Stimulated activated CD8-positive, alpha-beta memory T cell treated with anti-CD3 and anti-CD28 coated beads, Interleukin-2, amount 100 ng/mL, for 48 hours (primary cell): ENCODE data around the gene TTN.
A peak's percentile ranks its signal among the peaks of the same experiment; 100 is the strongest.

ENCODE experiments used
- DNase-seq, 2 donors: peaks; one replicate each; pipeline ENCODE4 v3.0.0-alpha.2; 2020; ENCODE audit warnings: low read depth in 2 of 2

Gene TTN

DNA sequence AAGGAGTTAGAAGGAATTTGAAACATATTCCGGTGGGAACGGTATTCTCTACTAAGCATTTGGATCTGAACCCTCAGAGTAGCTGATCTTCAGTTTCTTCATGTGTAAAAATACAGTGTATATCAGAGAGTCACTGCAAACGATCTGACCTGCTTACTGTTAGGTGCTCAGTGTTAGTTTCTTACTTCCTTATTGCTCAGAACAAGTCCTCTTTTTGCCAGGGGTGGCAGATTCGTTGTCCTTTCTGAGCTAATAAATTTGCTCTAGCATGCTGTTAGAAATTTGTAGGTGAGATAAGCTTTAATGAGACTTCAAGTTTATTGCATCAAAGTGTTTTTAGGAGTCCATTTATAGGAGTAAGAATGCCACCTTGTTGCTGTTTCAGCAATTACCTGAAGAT, 311.2 kb downstream of the TTN start:
- DNase-seq, result no peak

DNA sequence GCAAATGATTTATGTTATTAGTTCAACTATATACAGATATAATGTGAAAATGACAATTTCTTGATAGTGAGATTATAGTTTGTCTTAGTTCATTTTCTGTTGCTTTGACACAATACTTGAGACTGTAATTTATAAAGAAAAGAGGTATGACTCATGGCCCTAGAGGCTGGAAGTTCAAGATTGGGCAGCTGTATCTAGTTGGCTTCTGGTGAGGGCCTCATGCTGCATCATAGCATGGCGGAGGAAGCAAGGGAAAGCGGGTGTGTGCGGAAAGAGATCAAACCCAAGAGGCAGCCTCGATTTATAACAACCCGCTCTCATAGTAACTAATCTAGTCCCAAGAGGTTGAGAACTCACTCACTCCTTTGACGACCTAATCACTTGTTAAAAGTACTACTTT, 315.6 kb downstream of the TTN start:
- no peak for DNase-seq

DNA sequence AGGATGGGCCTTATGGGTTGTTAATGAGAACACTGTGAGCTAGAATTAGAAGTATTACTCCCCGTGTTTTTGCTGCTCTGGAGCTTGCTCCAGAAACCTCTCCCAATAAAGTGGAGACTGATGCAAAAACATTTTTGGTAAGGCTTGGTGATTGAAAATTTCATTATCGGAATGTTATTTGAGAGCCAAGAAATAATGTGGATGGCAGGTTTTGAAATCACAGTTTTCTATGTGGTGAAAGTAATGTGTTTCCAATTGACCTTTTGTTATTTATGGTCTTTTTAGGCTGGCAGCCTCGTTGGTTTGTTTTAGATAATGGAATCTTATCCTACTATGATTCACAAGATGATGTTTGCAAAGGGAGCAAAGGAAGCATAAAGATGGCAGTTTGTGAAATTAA, 321.9 kb downstream of the TTN start:
- no peak for DNase-seq

DNA sequence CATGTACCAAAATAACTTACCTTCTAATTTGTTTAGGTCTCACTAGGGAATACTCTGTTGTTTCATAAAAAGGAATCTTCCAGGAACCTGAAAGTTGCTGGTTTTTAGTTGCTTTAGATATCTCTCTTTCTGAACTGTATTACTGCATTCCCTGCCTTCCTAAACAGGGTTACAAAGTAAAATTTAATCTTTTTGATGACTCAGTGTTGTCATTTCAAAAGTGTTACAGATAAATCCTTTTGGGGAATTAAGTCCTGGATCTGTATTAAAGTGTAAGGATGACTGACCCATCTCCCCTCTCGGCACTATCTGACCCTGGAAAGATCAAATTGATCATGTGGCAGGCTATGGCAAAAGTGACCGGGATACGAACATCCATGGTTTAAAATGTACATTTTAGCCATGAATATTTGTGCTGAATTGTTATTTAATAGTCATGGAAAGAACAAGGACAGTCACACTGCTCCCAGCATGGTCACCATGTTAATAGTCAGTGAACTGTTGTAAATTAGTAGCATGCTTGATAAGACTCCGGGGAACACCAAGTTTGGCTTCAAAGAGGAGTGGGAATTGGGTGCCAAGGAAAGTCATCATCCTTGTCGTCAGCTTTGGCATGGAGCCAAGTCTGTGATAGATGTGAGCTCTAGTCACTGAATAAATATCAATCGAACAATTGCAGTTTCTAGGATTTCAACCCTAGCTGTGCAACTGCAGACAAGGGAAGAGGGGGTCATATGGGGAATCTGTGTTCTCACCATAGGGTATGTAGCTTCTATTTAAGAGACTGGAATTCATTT, 322.8 kb downstream of the TTN start:
- no peak for DNase-seq

DNA sequence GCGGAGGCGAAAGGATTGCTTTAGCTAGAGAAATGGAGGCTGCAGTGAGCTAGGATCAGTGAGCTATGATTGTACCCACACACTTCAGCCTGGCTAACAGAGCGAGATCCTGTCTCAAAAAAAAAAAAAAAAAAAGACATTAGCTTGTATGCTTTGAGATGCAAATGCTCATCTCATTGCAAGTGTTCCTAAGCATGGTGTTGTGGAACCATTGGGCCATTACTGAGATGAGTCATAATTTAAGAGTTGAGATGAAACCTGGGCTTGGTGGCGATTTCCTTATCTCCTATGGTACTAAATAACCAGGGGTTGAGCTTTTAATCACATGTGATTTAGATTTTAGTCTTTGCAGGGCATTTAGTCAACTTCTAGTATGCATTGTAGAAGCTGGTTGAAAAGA, 324.8 kb downstream of the TTN start:
- no peak for DNase-seq

DNA sequence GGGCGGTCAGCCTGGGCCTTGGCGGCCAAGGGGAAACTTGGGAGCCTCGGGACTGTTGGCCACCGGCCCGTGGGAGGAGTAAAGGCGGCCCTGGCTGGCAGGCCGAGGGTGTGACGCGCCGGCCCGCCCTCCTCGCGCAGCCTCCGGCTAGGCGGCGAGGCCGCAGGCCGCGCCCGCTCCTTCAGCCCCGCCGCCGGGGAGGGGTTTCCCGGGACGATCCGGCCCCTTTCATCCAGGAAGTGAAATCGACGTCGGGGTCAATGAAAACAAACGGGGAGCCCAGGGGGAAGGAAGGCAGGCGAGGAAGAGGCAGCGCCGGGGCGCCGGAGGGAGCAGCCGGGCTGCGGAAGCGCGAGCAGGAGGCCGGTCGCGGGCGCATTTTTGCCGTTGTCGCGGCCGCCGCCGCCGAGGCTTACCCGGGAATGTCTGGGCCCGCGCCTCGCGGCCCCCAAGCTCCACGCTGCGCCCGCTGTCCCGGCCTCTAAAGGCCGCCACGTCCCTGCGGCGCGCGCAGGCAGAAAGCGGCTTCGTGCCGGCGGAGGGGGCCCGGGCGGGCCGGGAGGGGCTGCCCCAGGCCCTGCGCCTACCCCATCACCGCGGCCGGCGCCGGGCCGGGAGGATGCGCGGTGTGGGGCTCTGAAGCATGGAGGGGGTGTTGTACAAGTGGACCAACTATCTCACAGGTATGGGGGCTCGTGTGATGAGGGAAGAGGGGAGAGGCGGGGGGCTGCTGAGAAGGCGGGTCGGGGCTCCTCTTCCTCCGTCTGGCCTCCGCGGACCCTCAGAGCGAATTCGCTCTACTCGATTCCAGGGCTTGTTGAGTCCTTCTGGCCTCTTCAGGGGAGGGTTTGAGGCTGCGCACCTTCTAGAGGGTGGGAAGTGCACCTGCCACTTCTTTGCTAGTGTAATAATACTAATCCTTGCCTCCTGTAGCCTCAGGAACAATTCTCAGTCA, 326.7 kb downstream of the TTN start, which contains the start of gene PLEKHA3:
TSS of gene PLEKHA3 (plus strand) at position 231 of the 955 bp plus-strand sequence. CDS start at position 644, 413 bp downstream.
- peak; percentile 73 to 75 for DNase-seq

DNA sequence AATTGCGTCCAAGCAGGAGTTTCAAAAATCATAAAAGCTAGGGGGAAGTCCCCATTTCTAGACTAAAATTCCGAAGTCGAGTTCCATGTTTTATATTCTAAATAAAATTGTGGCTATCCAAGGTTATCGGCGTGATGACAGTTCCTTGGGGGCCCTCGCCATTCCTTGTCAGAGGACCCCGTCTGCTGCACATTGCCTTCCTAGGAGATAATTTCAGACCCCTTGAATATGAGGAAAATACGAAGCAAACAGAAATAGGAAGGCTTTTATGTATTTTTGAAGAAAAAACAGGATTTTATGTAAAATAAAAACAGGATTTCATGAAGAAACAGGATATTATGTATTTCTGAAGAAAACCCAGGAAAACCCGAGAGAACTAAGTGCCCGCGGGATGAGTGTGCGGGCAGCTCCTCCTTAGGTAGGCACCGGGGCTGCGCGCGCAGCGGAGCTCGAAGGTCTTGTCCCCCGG, 327.4 kb downstream of the TTN start:
- DNase-seq, result no peak

DNA sequence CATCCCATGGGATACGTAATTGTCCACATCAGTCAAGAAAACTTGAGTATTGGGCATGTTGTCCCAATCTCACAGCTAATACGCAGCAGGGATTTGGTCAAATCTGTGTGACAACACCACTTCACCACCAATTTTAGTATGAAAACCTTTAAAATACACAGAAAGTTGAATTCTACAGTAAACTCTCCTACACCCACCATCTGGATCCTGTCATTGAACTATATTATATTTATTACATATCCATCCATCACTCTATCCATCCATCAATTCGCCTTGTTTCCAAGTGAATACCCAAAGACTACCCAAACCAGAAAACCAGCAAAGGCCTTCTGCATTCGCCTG, 328.0 kb downstream of the TTN start:
- DNase-seq, result no peak

DNA sequence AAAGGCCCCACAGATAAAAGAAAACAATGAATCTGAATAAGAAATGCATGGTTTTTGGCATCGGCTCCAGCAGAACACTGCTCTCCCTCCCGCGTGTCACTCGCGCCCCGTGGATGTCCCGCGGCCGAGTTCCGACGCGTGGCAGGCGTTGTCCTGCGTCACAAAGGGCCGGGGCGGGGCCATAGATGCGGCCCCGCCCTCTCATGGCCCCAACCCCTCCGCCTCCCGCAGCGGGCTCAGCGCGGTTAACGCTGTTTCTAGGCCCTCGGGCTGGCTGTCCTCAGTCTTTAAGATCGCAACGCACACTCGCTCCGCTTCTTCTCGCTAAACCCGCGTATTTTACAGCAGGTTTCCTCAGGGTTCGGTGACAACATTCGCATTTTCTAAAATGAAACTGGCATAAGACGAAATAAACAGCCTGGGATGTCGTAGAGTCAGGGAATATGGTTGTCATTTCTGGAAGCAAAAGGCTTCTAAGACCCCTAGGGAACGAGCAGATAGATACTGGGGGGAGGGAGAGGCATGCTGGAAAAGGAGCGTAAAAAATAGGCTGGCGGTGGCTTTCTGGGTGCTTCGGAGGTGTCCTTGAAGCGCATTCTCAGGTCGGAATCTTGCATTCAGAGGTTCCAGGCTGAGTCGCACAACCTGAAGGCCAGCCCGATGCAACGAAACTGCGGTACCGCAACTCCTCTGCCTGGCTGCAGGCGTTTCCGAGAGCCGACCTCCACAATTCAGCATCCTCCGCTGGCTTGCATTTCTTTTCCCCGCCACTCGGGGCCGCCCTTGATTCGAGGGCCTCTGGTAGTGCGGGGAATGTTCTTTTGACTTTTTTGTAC, 328.6 kb downstream of the TTN start, which contains the start of gene FKBP7:
TSS of gene FKBP7 (minus strand) at position 162 of the 836 bp plus-strand sequence. CDS start at position 61, 101 bp downstream.
- peak; percentile 64 to 66 for DNase-seq

DNA sequence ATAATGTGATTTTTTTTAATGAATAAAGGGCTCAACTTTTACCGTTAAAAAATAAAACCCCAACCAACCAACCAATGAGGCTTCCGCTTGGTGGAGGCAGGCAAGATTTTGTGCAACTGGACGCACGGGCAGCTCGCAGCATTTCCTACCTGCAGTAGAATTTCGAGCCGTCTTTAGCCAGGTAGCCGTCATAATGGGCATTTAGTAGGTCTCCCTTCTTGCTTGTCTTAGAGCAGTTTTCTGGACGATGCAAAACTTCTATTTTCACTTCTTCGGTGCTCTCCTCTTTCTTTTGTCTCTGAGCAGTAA, 329.1 kb downstream of the TTN start:
- no peak for DNase-seq

DNA sequence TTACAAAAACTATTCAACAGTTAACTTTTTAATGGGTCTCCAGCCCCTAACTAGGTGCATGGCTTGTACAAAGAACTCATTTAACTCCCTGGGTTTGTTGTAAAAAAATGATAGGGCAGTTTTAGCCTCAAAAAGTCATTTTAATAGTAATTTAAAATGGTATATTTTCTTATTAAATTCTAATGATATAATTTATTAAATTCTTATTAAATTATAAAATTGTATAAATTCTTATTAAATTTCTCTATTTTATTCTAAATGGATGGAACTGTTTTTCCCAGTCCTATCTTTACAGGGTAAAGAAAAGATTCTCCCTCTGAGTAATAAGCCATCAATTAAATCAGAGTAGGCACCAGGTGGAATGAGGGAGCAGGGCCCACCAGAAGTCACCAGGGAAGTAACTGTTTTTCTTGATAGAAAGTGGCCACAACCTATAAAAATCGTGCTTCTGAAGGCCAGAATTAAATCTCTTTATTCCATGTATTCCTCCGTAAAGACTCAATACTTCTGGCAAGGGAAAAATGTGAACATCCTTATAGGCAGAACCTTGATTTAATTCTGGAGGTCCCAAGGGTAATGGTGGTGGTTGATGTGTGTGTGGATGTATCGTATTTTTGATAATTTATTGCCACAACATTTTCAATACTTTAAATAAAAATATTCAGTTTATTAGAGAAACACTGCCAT, 329.6 kb downstream of the TTN start:
- no peak for DNase-seq

DNA sequence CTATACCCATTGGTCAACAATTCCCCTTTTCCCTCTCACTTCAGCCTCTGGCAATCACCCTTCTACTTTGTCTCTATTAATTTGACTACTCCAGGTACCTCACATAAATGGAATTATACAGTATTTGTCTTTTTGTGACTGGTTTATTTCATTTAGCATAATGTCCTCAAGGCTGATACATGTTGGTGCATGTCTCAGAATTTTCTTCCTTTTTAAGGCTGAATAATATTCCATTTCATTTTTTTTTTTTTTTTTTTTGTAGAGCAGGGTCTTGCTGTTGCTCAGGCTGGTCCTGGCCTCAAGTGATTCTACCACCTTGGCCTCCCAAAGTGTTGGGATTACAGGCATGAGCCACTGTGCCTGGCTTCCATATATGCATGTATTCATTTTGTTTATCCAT, 330.7 kb downstream of the TTN start:
- no peak for DNase-seq
